NCI-H526 (cell line): Measurements from ENCODE around the gene NAPSA.
A peak's percentile ranks its signal among the peaks of the same experiment; 100 is the strongest.
"Not testable (repeated sequence)": the region's sequence is repeated elsewhere in the genome, so short reads cannot be mapped to it uniquely, and the experiment has no call there.

Experiments
- DNase-seq, 2 experiments: peaks; one replicate each; lab custom pipeline; 2025; lab: John Stamatoyannopoulos, UW

NAPSA gene

DNA sequence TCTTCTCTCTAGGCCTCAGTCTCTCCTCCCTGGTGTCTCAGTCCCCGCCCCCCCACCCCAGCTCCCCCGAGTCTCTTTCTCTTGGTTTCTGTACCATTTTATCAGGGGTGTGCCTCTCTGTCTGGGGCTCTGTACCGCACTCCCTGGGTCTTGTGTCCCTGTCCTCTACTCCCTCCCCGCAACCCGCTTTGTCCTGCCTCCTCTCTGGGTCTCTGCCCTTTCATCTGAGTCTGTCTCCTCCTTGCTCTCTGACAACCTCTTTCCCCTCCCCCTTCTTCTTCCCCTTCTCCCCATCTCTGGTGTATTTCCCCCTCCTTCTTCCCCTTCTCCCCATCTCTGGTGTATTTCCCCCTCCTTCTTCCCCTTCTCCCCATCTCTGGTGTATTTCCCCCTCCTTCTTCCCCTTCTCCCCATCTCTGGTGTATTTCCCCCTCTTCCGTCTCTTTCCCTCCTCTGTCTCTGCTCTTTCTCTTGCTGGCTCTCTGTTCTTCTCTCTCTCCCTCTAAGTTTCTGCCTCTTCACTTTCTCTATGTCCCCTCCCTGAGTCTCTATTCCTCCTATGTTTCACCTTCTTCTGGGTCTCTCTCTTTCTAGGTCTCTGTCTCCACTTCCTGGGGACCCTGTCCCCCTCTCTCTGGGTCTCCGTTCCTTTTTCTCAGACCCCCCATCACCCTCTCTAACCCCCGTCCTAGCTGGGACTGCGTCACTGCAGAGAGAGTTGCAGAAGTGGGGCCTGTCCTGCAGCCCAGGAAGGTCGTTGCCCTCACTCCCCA is 34.0 kb downstream of the NAPSA start:
- no peak for DNase-seq

DNA sequence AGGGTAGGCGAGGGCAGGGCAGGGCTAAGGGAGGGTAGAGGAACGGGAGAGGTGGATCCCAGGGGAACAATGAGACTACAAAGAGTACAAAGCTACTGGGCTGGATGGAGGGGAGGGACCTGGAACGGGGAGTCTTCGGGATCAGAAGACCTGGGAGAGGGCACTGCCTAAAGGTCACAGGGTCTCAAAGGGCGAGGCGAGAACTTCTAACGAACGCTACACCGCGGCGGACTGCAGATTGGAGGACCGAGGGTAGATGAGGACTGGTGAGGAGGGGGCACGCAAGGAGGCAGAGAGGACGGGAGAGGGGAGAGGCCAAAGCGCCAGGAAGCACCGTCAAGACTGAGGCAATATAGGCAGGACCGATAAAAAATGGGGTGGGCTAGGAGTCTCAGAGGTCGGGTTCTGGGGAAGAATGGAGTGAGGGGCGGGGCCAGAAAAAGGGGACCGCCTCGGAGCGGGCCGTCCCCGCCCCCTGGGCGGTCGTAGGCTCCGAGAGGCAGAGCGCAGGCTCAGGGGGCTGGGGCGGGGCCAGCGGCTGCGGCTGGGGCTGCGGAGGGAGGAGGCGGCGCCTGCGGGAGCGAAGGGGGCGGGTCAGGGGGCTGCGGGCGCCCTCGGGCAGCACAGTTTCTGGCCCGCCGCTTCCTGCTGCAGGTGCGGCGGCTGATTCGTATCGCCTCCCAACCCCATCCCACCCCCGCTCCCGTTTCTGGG is 34.9 kb downstream of the NAPSA start:
- peak in 1 of 2 experiments; percentile 94 for DNase-seq

DNA sequence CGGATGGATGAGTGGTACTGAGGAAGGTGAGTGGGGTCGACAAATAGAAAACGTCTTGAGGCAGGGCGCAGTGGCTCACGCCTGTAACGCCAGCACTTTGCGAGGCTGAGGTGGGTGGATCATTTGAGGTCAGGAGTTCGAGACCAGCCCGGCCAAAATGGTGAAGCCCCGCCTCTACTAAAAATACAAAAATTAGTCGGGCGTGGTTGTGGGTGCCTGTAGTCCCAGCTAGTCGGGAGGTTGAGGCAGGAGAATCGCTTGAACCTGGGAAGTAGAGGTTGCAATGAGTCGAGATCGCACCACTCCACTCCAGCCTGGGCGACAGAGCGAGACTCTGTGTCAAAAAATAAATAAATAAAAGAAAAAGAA is 35.5 kb downstream of the NAPSA start:
- DNase-seq: not testable (repeated sequence)

DNA sequence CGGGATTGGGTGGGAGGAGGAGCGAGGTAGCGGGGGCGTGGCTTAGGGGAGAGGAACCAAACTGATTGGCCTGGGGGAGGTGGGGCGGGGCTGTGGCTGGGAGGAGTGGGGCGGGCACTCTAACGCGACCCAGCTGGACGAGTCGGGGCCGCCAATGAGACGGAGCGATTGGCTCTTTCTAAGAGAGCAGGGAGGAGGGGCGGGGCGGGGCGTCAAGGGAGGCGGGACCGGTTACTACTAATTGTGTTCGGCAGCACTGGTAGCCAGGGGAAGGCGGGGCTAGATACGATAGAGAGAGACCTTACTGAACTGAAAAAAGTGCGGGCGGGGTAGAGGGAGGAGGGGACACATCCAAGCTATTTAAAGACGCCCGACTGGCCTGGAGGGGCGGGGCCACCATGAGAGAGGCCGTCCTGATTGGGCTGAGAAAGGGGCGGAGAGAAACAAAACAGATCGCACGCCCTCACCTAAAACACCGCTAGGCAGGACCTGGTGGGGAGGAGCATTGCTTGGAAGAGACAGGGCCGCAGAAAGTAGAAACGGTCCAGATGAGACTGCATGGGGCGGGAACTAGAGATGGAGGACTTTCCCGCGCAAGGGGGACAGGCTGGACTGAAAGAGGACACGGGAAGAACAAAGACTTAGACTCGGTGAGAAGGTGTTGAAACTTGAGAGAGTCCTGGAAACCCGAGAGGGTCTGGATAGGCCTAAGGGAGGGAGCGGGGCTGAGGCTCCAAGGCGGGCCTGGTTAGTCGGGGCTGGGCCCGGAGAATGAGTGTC is 36.1 kb downstream of the NAPSA start, which contains the start of gene KCNC3:
Gene KCNC3, minus strand, starts transcription at position 232 of the 780 bp plus-strand sequence. CDS start 295 bp downstream, outside the sequence.
- peak; percentile 99 to 100 for DNase-seq

DNA sequence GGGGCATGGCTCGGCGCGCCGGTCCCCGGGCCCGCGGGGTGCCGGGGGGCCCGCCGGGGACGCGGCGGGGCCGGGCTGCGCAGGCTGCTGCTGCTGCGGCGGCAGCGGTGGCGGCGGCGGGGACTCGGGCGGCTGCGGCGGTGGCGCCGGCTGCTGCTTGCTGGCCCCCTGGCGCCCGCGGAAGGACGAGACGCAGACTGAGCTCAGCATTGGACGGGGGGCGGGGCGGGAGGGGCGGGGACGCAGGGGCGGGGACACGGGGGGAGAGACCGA is 36.6 kb downstream of the NAPSA start:
- DNase-seq: no peak

DNA sequence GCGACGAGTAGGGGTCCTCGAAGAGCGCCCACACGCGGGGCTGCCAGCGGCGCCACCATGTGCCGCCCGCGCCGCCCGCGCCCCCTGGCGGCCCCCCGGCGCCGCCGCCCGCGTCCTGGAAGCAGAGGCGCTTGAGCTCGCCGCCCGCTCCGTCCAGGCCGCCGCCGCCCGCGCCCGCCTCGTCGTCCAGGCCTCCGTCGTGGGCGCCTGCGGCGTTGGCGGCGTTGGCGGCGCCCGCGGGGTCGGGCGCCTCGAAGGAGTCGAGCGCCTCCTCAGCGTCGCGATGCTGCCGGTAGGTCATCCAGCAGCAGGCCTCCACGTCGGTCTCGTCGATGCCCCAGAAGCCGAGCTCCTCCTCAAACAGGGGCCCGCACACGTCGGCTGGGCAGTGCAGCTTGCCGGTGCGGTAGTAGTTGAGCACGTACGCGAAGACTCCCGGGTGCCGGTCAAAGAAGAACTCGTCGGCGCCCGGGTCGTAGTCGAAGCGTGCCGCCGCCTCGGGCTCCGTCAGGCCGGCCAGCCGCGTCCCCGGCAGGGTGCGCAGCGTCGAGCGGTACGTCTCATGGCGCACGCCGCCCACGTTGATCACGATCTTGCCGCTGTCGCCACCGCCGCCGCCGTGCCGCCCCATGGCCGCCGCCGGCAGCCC is 37.1 kb downstream of the NAPSA start:
- DNase-seq: peak in 1 of 2 experiments; percentile 73

DNA sequence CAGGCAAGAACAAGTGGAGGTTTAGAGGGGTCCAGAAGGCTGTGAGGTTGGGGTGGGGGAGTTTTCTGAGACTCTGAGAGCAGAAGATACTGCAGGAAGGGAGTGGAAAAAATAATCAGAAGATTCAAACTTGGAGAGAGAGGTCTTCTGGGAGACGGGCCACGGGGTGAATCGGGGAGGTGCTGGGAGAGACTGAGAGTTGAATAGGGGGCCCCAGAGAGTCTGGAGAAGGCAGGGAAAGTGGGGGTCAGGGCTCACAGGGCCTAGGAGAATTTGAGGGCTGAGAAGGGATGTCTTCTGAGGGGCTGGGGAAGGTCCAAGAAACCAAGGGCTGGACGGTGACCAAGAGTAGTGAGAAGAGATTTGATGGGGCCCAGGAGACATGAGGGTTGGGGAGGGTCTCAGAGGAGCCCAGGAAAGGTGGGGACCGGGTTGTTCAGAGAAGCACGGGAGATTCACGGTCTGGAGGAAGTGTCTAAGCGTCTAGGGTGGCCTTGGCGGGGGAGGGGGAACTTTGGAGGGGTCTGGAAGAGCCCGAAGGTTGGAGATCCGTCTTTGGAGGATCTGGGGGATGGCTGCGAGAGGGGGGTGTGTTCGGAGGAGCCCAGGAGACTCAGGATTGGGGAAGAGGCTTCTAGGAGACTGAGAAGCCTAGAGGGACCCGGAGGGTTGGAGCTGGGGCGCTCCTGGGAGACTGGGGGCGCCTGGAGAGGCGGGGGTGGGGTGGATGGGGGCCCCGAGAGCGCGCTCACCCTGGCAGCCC is 37.8 kb downstream of the NAPSA start:
- no peak for DNase-seq

DNA sequence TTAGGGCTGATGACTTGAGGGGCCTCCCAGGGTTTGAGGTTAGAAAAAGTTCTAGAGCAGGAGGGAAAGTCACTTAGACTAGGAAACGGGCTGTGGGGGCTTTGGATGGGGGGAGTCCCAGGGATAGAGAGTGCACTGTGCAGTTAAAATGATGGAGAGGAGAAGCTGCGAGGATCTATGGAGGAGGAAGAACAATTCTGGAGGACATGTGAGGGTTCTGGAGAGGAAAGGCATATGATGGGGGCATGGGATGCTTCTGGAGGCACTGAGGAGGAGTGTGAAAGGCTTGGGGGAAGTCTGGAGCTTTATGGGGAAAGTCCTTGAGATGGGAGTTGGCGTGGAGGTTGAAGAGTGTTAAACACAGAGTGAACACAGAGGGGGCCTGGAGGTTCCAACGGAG is 38.4 kb downstream of the NAPSA start:
- no peak for DNase-seq

DNA sequence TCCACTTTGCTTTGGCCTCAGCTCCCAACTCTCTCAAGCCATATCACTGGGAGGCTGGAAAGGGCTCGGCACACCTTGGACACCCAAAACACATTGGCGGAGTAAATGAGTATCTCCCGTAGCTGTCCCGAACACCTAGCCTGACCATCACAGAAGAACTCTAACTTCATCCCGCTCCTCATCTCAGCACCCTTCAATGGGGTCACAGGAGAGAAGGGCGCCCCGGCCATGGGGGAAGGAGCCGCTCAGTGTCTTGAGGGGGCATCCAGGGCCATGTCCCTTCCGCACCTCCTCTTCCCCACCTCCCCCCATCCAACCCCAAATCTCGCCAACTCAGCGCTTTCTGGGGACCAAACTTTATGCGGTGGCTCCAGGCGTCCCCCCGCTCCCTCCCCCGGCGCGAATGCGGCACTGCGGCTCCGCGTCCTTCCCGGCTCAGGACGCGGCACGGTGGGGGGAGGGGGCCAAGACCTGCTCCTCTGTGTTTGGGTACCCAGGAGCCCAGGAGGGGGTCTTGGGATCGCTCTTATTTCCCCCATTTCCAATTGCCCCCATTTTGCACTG is 39.3 kb downstream of the NAPSA start:
- peak in 1 of 2 experiments; percentile 50 for DNase-seq

DNA sequence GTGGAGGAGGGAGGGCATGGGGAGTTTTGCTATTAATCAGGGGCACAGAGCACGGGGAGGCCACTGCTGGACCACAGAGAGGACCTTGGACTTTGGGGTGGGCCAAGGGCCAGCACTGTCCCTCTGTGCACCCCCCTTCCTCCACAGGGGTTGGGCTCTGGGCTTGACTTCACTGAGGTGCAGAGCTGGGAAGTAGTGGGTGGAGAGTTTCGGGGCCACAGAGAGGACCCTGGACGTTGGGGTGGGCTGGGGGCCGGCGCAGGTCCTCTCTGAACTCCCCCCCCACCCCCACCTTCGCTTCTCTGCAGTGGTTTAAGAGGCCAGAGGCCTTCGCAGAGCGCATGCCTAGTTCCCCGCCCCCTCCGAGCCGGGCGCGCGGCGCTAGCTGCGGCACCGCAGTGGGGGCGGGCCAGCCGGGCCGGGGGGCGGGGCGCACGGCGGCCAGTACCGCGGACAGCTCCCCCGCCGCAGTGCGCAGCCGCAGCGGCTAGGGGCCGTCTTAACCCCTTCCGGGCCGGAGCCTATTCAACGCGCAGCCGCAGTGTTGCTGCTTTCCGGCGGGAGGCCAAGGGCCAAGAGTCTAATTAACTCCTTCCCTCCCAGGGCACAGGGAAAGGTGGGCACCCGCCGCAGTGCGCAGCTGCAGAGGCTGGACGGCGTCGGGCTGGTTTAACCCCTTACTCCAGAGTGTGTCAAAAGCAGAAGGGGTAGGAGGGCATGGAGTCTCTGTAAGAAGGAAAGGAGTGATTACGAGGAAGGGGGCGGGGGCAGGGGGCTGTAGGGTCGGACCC is 39.9 kb downstream of the NAPSA start:
- DNase-seq: peak; percentile 79 to 97

DNA sequence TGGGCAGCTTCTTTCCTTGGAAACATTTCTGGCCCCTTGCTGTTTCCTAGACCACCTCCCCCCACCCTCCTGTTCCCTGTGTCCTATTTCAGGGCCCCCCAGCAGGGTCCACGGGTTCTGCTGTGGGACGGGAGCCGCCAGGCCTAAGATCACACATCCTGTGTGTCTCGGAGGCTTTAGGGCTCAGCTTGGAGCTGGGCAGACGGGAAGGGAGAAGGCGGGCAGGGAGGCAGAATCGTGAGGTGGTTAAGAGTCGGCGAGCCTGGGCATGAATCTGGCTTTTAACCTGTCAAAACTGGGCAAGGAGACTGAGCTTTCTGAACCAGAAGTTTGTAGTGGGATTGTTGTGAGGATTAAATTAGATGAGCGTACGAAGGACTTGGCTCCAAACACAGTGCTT is 41.1 kb downstream of the NAPSA start:
- no peak for DNase-seq

DNA sequence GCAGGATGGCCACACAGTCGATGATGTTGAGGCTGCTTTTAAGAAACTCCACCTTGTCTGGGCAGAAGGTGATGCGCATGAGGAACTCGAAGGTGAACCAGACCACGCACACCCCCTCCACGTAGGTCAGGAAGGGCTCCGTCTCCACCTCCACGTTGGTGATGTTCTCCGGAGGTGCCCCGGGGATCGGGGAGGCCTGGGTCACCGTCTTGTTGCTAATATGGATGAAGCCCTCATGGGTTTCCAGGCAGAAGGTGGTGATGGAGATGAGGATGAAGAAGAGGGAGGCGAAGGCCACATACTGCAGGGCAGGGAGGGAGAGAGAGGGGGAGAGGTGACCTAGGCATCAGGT is 41.7 kb downstream of the NAPSA start:
- no peak for DNase-seq

DNA sequence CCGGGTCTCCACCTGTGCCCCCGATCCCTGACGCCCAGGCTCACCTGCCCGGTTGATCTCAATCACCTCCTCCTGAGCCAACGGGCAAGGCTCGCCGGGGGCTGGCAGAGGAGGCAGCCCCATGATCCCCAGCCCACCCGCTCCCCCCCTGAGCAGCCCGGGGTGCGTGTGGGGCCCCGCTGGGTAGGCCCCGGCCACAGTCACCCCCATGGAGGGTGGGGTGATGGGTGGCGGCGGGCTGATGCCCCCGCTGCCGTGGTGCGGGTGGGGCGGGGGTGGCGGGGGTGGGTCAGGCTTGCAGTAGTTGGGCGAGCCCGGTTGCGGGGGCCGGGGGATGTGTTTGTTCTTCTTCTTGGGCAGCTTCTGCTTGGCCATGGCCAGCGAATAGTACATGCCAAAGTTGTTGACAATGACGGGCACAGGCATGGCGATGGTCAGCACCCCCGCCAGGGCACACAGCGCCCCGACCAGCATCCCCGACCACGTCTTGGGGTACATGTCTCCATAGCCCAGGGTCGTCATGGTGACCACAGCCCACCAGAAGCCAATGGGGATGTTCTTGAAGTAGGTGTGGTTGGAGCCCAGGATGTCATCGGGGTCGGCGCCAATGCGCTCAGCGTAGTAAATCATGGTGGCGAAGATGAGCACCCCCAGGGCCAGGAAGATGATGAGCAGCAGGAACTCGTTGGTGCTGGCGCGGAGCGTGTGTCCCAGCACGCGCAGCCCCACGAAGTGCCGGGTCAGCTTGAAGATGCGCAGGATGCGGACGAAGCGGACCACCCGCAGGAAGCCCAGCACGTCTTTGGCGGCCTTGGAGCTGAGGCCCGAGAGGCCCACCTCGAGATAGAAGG is 42.3 kb downstream of the NAPSA start:
- DNase-seq: no peak

DNA sequence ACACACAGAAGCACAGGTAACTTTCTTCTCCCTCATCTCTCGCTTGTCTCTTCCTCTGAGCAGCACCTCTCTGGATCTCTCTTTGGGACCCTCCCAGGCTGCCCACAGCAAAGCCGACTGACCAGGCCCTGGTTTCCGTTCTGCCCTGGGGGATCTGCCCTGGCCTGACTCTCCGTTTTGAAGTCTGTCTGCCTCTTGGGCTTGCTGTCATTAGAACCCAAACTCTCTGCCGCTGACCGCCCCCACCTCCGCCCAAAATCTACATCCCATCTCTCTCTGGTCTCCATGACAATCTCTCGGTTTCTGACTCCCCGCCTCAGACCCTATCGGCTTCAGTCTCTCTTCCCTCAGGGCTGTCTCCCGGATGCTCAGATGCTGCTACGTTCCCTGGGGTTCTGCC is 43.2 kb downstream of the NAPSA start:
- DNase-seq: no peak

DNA sequence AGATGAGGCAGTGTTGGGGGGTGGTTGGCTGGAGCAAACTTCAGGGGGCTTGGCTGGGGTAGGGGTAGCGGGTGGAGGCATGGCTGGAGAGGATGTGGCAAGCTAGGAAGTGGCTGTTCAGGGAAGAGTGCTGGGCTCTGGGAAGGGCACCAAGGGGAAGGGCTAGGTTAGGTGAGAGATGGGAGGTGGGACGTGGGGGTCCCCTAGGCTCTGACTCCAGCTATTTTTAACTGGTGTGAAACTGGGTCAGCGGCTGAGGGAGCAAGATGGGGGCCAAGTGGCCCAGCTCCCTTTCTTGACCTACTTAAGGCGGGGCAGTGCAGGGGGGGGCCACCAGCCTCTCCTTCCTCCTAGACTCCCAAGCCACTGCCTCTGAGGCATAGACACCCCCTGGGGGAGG is 43.6 kb downstream of the NAPSA start:
- no peak for DNase-seq

DNA sequence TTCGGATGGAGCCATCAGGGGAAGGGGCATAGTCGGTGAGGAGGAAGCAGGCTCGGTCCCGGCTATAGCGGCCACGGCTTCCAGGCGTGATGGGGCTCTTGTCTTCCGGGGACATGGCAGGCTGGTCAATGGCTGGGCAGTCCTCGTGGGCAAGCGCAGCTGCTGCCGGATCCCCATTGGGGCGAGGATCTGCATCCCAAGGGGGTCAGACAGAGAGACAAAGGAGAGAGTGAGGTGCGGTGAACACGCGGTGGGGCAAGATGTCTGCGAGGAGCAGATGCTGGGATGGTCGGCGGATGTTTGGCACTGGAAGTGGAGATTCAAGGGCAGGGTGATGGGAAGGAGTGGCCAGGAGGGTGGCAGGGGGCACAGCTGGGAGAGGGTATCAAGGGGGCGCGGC is 44.8 kb downstream of the NAPSA start:
- no peak for DNase-seq

DNA sequence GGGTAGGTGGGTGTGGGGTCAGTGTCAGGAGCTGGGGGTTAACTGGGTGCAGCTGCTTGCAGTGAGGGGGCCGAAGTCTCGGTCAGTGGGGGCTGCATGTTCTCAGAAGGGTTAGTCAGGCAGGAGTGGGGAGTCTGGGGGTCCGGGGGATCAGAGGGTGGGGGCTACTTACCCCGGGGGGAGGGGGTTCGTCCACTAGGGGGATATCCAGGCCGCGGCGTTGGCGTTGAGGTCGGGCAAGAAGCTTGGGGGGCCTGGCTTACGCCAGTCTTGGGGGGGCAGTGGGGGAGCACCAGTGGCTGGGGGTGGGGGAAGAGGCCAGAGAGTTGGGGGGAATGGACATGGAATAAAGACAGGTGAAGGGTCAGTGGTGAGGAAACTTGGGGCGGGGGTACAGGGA is 45.4 kb downstream of the NAPSA start:
- DNase-seq: no peak

DNA sequence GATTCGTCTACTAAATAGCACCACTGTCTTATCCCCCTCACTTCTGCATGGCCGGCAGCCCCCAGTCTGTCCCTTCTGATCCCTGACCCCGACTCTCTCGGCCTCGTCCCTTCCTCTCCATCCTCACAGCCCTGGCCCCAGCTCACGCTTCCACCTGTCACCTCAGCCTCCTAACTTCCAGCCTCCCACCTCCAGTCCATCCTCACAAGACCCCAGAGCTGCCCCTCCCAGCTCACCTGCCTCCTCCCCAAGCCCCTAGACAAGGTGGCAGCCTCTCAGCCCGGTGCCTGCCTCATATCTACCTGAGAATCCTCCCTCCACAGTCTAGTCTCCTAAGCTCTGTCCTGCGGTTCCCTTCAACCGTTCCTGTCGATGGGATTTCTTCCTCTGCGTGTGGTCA is 46.3 kb downstream of the NAPSA start:
- DNase-seq: no peak

DNA sequence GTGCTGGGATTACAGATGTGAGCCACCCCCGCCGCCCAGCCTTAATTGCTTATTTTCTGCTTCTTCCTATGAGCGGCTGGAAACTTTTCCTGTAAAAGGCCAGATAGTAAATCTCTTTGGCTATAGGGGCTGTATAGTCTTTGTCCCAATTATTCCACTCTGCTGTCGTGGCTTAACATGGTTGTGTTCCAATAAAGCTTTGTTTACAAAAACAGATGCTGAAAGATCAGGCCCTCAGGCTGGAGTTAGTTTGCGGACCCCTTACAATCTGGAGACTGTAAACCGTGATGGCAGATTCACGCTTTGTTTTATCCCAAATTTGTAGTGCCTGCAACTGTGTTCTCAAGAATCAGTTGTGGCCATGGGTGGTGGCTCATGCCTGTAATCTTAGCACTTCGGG is 47.0 kb downstream of the NAPSA start:
- DNase-seq: no peak

DNA sequence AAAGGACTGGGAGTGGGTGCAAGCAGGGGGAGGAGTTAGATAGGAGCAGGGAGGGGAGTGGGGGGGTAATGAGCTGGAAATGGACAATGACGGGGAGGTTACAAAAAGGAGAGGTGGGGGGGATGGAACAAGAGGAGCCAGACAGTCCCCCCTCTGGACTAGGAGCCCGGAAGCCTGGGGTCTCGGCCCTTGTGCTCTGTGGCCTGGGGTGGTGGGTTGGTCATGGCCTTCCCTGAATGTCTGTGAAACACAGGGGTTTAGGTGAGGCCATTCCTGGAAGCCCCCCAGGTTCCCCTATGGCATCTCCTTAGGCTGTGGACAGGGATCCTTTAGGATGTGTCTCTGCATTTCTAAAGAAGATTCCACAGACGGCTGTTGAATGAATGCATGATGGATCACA is 48.3 kb downstream of the NAPSA start:
- no peak for DNase-seq
